Vagina (tissue), 2 donors: ENCODE measurements around the gene MCM5.

Source experiments
- CTCF ChIP-seq, 3 experiments: fragments of 450-650 bp in 2 of 3; fragments of 200-600 bp in 1 of 3; sonication (generic) in 1 of 3; IDR thresholded peaks; one replicate each; pipeline ENCODE4 v1.5.1; 2017 to 2019; ENCODE audit warnings: antibody characterized with exemption in 3 of 3, mild to moderate bottlenecking in 2 of 3, moderate library complexity in 2 of 3
- POLR2A ChIP-seq, 2 donors: fragments of 450-650 bp; IDR thresholded peaks; one replicate each; pipeline ENCODE4 v1.6.1; 2017; ENCODE audit warnings: antibody characterized with exemption in 2 of 2, mild to moderate bottlenecking in 2 of 2, moderate library complexity in 2 of 2

DNA sequence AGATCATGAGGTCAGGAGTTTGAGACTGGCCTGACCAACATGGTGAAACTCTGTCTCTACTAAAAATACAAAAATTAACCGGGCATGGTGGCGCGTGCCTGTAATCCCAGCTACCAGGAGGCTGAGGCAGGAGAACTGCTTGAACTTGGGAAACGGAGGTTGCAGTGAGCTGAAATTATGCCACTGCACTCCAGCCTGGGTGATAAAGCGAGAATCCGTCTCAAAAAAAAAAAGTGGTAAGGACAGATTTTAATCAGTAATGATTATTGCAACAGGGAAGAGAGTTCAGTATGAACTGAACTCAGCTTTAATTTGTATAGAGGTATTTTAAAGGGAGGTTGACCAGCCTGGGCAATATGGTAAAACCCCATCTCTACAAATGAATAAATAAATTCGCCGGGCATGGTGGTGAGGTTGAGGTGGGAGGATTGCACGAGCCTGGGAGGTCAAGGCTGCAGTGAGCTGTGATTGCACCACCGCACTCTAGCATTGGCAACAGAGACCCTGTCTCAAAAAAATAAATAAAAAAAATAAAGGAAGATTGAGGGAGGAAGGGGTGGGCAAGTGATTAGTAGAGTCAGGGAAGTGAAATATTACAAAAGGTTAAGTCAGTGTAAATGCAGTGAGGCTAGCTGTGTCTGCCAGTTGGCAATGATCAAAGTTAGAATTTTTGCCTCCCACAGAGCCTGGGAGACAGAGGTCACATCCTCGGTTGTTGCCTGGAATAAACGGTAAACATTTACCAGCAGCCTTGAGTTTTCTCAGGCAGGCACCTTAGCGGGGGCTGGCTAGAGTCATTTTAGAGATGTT lies 2.6 kb upstream of the MCM5 start:
- TF ChIP-seq CTCF (IDR thresholded peaks at IDR 0.05) (no peak), POLR2A (IDR thresholded peaks at IDR 0.05) (no peak)
